Measurements from ENCODE around the gene NRIP2.

GRCh38 chr12:2826721-2827515, 7.9 kb downstream of the NRIP2 start:
- no peak for TF ChIP-seq PPARA (CRISPR knock-in tag; IDR thresholded peaks at IDR 0.05; ENCODE audit: borderline replicate concordance)
- no peak for TF ChIP-seq ZC3H10 (CRISPR knock-in tag; IDR thresholded peaks at IDR 0.05)
- TF ChIP-seq PATZ1 (CRISPR knock-in tag; IDR thresholded peaks at IDR 0.05; ENCODE audit: borderline replicate concordance): no peak
- no peak for TF ChIP-seq ZNF70 (CRISPR knock-in tag; IDR thresholded peaks at IDR 0.05)
- no peak for TF ChIP-seq ARNTL (CRISPR knock-in tag; IDR thresholded peaks at IDR 0.05; ENCODE audit: borderline replicate concordance, low read depth)
- TF ChIP-seq ZFP30 (CRISPR knock-in tag; IDR thresholded peaks at IDR 0.05): no peak
- TF ChIP-seq CREB5 (CRISPR knock-in tag; IDR thresholded peaks at IDR 0.05; ENCODE audit: low read depth): no peak
- no peak for TF ChIP-seq TOX (CRISPR knock-in tag; IDR thresholded peaks at IDR 0.05; ENCODE audit: borderline replicate concordance)
- no peak for TF ChIP-seq BACH2 (CRISPR knock-in tag; IDR thresholded peaks at IDR 0.05; ENCODE audit: borderline replicate concordance)
- TF ChIP-seq ZFP3 (CRISPR knock-in tag; IDR thresholded peaks at IDR 0.05): no peak
- TF ChIP-seq POU6F1 (CRISPR knock-in tag; IDR thresholded peaks at IDR 0.05; ENCODE audit: borderline replicate concordance, low read depth): no peak
- no peak for TF ChIP-seq ZNF565 (CRISPR knock-in tag; conservative IDR thresholded peaks at IDR 0.05; ENCODE audit: low read depth)
- TF ChIP-seq TSHZ2 (CRISPR knock-in tag; IDR thresholded peaks at IDR 0.05): no peak
- TF ChIP-seq TCF4 (CRISPR knock-in tag; IDR thresholded peaks at IDR 0.05; ENCODE audit: borderline replicate concordance): no peak
